Esophagus muscularis mucosa (tissue), 3 donors: Measurements from ENCODE around the gene C1QL3.

ENCODE experiments used
- CTCF ChIP-seq, 3 experiments: fragments of 200-600 bp in 2 of 3; fragments of 450-650 bp in 1 of 3; sonication (generic) in 2 of 3; IDR thresholded peaks; one replicate each; pipeline ENCODE4 v1.5.1; 2017 to 2019; ENCODE audit warnings: antibody characterized with exemption in 3 of 3, mild to moderate bottlenecking in 2 of 3, moderate library complexity in 1 of 3
- POLR2A ChIP-seq: fragments of 450-650 bp; IDR thresholded peaks from one replicate; pipeline ENCODE4 v1.6.1; 2017; ENCODE audit warnings: antibody characterized with exemption, moderate library complexity, mild to moderate bottlenecking, low read depth

- TF ChIP-seq CTCF (IDR thresholded peaks at IDR 0.05) (no peak), POLR2A (no peak)
Observed at GRCh38 chr10:16527452-16527851, 5.8 kb upstream of the C1QL3 start.
